AG09309 (cell line): Measurements from ENCODE around the gene KCNE4.
A peak's percentile ranks its signal among the peaks of the same experiment; 100 is the strongest.

Experiments used
- DNase-seq: peaks from one replicate; pipeline ENCODE4 v3.0.0-alpha.2; 2010; ENCODE audit warnings: low read depth
- H3K4me3 ChIP-seq: 2 replicates; pipeline ENCODE4 v1.5.1; 2011; ENCODE audit warnings: mild to moderate bottlenecking, low read depth, low read length, moderate library complexity; ENCODE audit not compliant: control insufficient read depth
- CTCF ChIP-seq: IDR thresholded peaks from 2 replicates; pipeline ENCODE4 v1.5.1; 2011; ENCODE audit warnings: mild to moderate bottlenecking, low read depth, low read length, inconsistent platforms; ENCODE audit not compliant: insufficient read depth, control insufficient read depth; ENCODE audit errors: missing control alignments

KCNE4 gene

GRCh38 chr2:223044092-223044836 lies 7.7 kb upstream of the KCNE4 start:
- DNase-seq: no peak
- no peak for TF ChIP-seq CTCF

GRCh38 chr2:223044916-223045700 lies 6.9 kb upstream of the KCNE4 start:
- no peak overlapping the region for H3K4me3 ChIP-seq
- DNase-seq: no peak
- TF ChIP-seq CTCF: no peak

More at GRCh38 chr2:223044092-223044836, 7.7 kb upstream of the KCNE4 start:
- no peak overlapping the region for H3K4me3 ChIP-seq

- no peak overlapping the region for H3K4me3 ChIP-seq
- TF ChIP-seq CTCF: no peak
- DNase-seq: no peak
Observed at GRCh38 chr2:223046470-223047040, 5.4 kb upstream of the KCNE4 start.

- H3K4me3 ChIP-seq: peak overlapping the region; percentile 1
- no peak for TF ChIP-seq CTCF
- peak; percentile 93 for DNase-seq
Observed at GRCh38 chr2:223047260-223047761, 4.7 kb upstream of the KCNE4 start.

- no peak for DNase-seq
- H3K4me3 ChIP-seq: no peak overlapping the region
- no peak for TF ChIP-seq CTCF
Observed at GRCh38 chr2:223048519-223048918, 3.5 kb upstream of the KCNE4 start.

GRCh38 chr2:223049356-223049755 lies 2.6 kb upstream of the KCNE4 start:
- no peak for DNase-seq
- no peak for TF ChIP-seq CTCF
- H3K4me3 ChIP-seq: no peak overlapping the region
